Body of pancreas (tissue), 4 donors: ENCODE data around the gene GRAP2.

Experiments
- CTCF ChIP-seq, 7 experiments: fragments of 450-650 bp in 4 of 7; fragments of 200-600 bp in 3 of 7; sonication (generic) in 3 of 7; IDR thresholded peaks; one replicate each; pipeline ENCODE4 v1.5.1; 2016 to 2019; ENCODE audit warnings: antibody characterized with exemption in 7 of 7
- POLR2A ChIP-seq, 3 donors: fragments of 450-650 bp; IDR thresholded peaks; one replicate each; pipeline ENCODE4 v1.6.1; 2016; ENCODE audit warnings: antibody characterized with exemption in 3 of 3, mild to moderate bottlenecking in 2 of 3

GRCh38 chr22:39927544-39927943 is 26.7 kb downstream of the GRAP2 start:
- TF ChIP-seq CTCF (IDR thresholded peaks at IDR 0.05) = peak in 2 of 7 experiments; percentile 3 to 9
- no peak for TF ChIP-seq POLR2A (IDR thresholded peaks at IDR 0.05)
